SK-N-SH treated with all-trans-retinoic acid at 6 μM for 48 hours (cell line): ENCODE results near the gene NOP10.

Experiments used
- ATAC-seq: fragments of 200-7000 bp; cut with Tn5 transposase; 3 replicates; pipeline ENCODE4 v1.9.1; 2020; ENCODE audit warnings: mild to moderate bottlenecking, moderate library complexity
- ARNTL ChIP-seq: fragments of 450-650 bp; formaldehyde crosslinking; IDR thresholded peaks from 2 replicates; pipeline ENCODE4 v1.5.0; 2020; ENCODE audit warnings: low read depth, mild to moderate bottlenecking, moderate library complexity, borderline replicate concordance
- CSDC2 ChIP-seq: fragments of 250-450 bp; sonication (Bioruptor Pico); IDR thresholded peaks from 2 replicates; pipeline ENCODE4 v1.5.0; 2020; ENCODE audit warnings: mild to moderate bottlenecking, moderate library complexity
- ESRRG ChIP-seq: fragments of 250-450 bp; sonication (Bioruptor Pico); IDR thresholded peaks from 2 replicates; pipeline ENCODE4 v1.6.1; 2021; ENCODE audit warnings: mild to moderate bottlenecking
- GLIS3 ChIP-seq: fragments of 250-450 bp; sonication (Bioruptor Pico); IDR thresholded peaks from 2 replicates; pipeline ENCODE4 v1.5.0; 2020; ENCODE audit warnings: mild to moderate bottlenecking, moderate library complexity
- ISL1 ChIP-seq: fragments of 250-450 bp; sonication (Bioruptor Pico); IDR thresholded peaks from 2 replicates; pipeline ENCODE4 v2.1.2; 2022; ENCODE audit warnings: mild to moderate bottlenecking, moderate library complexity
- OSR1 ChIP-seq: fragments of 250-450 bp; sonication (Bioruptor Pico); IDR thresholded peaks from 2 replicates; pipeline ENCODE4 v1.8.0; 2022; ENCODE audit warnings: moderate library complexity, mild to moderate bottlenecking, inconsistent platforms
- PATZ1 ChIP-seq: fragments of 250-450 bp; sonication (Bioruptor Pico); IDR thresholded peaks from 2 replicates; pipeline ENCODE4 v1.8.0; 2020; ENCODE audit warnings: mild to moderate bottlenecking, moderate library complexity, borderline replicate concordance
- POU6F1 ChIP-seq: fragments of 250-450 bp; sonication (Bioruptor Pico); IDR thresholded peaks from 2 replicates; pipeline ENCODE4 v1.8.0; 2021; ENCODE audit warnings: low read depth, mild to moderate bottlenecking, moderate library complexity, borderline replicate concordance
- PPARA ChIP-seq: fragments of 250-450 bp; sonication (Bioruptor Pico); IDR thresholded peaks from 2 replicates; pipeline ENCODE4 v1.5.0; 2020; ENCODE audit warnings: mild to moderate bottlenecking, borderline replicate concordance
- RARB ChIP-seq: fragments of 250-450 bp; sonication (Bioruptor Pico); IDR thresholded peaks from 2 replicates; pipeline ENCODE4 v1.8.0; 2021; ENCODE audit warnings: mild to moderate bottlenecking, moderate library complexity
- TOX ChIP-seq: fragments of 250-450 bp; sonication (Bioruptor Pico); IDR thresholded peaks from 2 replicates; pipeline ENCODE4 v1.8.0; 2021; ENCODE audit warnings: mild to moderate bottlenecking, moderate library complexity, borderline replicate concordance
- ZC3H10 ChIP-seq: fragments of 250-450 bp; sonication (Bioruptor Pico); IDR thresholded peaks from 2 replicates; pipeline ENCODE4 v1.5.1; 2021; ENCODE audit warnings: mild to moderate bottlenecking, moderate library complexity
- ZFP3 ChIP-seq: fragments of 250-450 bp; sonication (Bioruptor Pico); IDR thresholded peaks from 2 replicates; pipeline ENCODE4 v1.5.0; 2020; ENCODE audit warnings: mild to moderate bottlenecking, moderate library complexity
- ZNF565 ChIP-seq: fragments of 450-650 bp; formaldehyde crosslinking; conservative IDR thresholded peaks from 2 replicates; pipeline ENCODE4 v1.5.0; 2020; ENCODE audit warnings: low read depth, mild to moderate bottlenecking, moderate library complexity
- TF ChIP-seq, protein P1 (sequence below): fragments of 250-450 bp; sonication (Bioruptor Pico); IDR thresholded peaks from 2 replicates; pipeline ENCODE4 v1.5.0; 2020; ENCODE audit warnings: mild to moderate bottlenecking, moderate library complexity
- TF ChIP-seq, protein P2 (sequence below): fragments of 250-450 bp; sonication (Bioruptor Pico); IDR thresholded peaks from 2 replicates; pipeline ENCODE4 v1.5.1; 2020; ENCODE audit warnings: low read depth, mild to moderate bottlenecking, moderate library complexity

Gene NOP10

DNA sequence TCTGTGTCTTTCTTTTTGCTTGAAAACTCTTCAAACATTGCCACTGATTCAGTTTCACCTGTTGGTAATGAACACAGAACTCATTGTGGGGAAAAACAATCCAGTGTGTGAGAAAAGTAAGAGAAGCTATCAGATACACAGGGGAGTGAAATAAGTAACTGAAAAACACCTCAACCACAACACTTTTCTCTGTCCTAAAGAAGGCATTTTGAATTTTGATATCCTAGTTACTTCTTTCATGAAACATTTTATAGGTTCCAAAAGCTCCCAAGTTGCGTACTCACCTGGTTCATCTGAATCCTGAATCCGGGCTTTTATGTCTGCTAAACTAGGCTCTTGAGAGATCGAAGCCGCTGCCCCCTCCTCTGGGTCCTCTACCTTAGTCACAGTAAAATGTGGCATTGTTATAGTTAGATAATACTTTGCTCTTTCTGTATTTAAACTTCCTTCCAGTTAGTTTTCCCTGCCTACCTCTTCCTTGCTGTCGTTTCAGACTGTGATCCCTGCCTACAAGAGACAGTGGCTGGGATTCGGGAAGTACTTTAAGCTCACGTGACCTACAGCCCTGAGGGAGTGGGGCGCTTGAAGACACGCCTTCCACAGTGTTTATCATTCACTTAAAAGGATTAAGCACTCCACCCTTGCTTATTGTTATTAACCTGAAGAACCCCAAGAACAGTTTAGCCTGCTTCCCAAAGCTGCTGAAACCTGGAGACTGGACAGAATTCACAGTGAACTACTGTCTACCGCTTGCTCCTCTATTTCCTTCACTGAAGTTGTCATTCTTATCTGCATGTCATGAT is 24.5 kb downstream of the NOP10 start (continued):
- TF ChIP-seq, protein P1, sequence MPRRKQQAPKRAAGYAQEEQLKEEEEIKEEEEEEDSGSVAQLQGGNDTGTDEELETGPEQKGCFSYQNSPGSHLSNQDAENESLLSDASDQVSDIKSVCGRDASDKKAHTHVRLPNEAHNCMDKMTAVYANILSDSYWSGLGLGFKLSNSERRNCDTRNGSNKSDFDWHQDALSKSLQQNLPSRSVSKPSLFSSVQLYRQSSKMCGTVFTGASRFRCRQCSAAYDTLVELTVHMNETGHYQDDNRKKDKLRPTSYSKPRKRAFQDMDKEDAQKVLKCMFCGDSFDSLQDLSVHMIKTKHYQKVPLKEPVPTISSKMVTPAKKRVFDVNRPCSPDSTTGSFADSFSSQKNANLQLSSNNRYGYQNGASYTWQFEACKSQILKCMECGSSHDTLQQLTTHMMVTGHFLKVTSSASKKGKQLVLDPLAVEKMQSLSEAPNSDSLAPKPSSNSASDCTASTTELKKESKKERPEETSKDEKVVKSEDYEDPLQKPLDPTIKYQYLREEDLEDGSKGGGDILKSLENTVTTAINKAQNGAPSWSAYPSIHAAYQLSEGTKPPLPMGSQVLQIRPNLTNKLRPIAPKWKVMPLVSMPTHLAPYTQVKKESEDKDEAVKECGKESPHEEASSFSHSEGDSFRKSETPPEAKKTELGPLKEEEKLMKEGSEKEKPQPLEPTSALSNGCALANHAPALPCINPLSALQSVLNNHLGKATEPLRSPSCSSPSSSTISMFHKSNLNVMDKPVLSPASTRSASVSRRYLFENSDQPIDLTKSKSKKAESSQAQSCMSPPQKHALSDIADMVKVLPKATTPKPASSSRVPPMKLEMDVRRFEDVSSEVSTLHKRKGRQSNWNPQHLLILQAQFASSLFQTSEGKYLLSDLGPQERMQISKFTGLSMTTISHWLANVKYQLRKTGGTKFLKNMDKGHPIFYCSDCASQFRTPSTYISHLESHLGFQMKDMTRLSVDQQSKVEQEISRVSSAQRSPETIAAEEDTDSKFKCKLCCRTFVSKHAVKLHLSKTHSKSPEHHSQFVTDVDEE: no peak
- no peak for TF ChIP-seq GLIS3 (CRISPR knock-in tag)
- no peak for TF ChIP-seq POU6F1 (CRISPR knock-in tag)
- TF ChIP-seq TOX (CRISPR knock-in tag): no peak
- TF ChIP-seq, all 23 proteins: peak for 0

DNA sequence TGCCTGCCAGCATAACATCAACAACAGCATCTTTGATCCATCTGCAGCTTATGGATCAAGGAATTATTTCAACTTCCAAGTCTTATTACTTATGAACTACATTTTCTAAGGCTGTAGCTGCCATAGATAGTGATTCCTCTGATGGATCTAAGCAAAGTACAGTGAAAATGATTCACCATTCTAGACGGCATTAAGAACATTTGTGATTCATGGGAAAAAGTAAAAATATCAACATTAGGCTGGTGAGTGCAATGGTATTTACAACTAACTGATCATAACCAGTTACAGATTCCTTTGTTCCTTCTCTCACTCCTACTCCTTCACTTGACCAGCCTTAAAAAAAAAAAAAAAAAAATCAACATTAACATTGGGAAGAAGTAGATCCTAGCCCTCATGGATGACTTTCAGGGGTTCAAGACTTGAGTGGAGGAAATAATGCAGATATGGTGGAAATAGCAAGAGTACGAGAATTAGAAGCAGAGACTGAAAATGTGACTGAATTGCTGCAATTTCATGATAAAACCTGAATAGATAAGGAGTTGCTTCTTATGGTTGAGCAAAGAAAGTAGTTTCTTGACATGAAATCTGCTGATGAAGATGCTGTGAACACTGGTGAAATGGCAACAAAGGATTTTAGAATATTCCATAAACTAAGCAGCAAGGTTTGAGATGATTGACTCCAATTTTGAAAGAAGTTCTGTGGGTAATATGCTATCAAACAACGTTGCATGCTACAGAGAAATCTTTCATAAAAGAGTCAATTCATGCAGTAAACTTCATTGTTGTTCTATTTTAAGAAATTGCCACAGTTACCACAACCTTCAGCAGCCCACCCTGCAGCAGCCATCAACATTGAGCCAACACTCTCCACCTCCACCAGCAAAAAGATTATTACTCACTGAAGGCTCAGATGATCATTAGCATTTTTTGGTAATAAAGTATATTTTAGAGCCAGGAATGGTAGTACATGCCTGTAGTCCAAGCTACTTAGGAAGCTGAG is 28.1 kb downstream of the NOP10 start:
- no peak for ATAC-seq
- TF ChIP-seq POU6F1 (CRISPR knock-in tag) (no peak), PPARA (CRISPR knock-in tag) (no peak), PATZ1 (CRISPR knock-in tag) (no peak), ARNTL (CRISPR knock-in tag) (no peak)

GRCh38 chr15:34311563-34311962 is 31.4 kb downstream of the NOP10 start:
- ATAC-seq: no peak

DNA sequence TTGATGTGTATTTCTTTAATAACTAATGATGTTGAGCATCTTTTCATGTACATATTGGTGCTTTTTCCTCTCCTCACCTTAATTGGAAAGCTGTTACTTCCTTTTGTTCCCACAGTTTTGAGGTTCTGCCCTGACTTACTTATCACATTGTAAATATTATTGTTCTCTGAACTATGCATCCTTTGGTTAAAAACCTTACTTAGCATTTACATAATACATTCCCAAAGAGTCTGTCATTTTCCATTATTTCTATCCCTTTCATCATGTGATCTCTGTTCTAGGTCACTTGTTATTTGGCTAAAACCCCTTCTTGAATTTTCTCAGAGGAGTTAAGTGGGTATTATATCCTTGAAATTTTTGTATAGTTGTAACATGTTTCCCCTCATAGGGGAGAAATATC is 38.3 kb downstream of the NOP10 start:
- TF ChIP-seq ZNF565 (CRISPR knock-in tag) (no peak), ZFP3 (CRISPR knock-in tag) (no peak), ESRRG (no peak), ZC3H10 (CRISPR knock-in tag) (no peak), ISL1 (CRISPR knock-in tag) (no peak), RARB (no peak), OSR1 (CRISPR knock-in tag) (no peak), PPARA (CRISPR knock-in tag) (no peak), CSDC2 (CRISPR knock-in tag) (no peak)
- TF ChIP-seq, protein P2, sequence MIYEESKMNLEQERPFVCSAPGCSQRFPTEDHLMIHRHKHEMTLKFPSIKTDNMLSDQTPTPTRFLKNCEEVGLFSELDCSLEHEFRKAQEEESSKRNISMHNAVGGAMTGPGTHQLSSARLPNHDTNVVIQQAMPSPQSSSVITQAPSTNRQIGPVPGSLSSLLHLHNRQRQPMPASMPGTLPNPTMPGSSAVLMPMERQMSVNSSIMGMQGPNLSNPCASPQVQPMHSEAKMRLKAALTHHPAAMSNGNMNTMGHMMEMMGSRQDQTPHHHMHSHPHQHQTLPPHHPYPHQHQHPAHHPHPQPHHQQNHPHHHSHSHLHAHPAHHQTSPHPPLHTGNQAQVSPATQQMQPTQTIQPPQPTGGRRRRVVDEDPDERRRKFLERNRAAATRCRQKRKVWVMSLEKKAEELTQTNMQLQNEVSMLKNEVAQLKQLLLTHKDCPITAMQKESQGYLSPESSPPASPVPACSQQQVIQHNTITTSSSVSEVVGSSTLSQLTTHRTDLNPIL (CRISPR knock-in tag): no peak
- no peak for ATAC-seq

More at GRCh38 chr15:34311563-34311962, 31.4 kb downstream of the NOP10 start:
- TF ChIP-seq GLIS3 (CRISPR knock-in tag): no peak
- TF ChIP-seq, protein P2 (CRISPR knock-in tag): no peak
- no peak for TF ChIP-seq ISL1 (CRISPR knock-in tag)
